Measurements from ENCODE around the gene HIF3A. TPM values are rescaled to one million over a fixed set of nuclear protein-coding genes. Genes with fewer than 3 reads are reported as not detected.

HIF3A gene
- total RNA-seq, 3 donors from 2014 or later = 4.9 to 96.1 (median 19.0) TPM

- H3K9me3 ChIP-seq = peaks cover 25% of the 10 kb centered on the region
- no peaks in the 10 kb centered on the region for H3K36me3 ChIP-seq (ENCODE audit: low read depth)
- no peak for TF ChIP-seq CTCF (IDR thresholded peaks at IDR 0.05)
- no peak overlapping the region for H3K4me3 ChIP-seq
- H3K4me1 ChIP-seq (ENCODE audit: low read depth) = no peaks in the 10 kb centered on the region
- DNase-seq (no peak), ATAC-seq (no peak)
- intact Hi-C loops (cut with DNase I, micrococcal nuclease) = no loop called here
These were observed 31.2 kb downstream of the HIF3A start for GRCh38 chr19:46328079-46328478.

DNA sequence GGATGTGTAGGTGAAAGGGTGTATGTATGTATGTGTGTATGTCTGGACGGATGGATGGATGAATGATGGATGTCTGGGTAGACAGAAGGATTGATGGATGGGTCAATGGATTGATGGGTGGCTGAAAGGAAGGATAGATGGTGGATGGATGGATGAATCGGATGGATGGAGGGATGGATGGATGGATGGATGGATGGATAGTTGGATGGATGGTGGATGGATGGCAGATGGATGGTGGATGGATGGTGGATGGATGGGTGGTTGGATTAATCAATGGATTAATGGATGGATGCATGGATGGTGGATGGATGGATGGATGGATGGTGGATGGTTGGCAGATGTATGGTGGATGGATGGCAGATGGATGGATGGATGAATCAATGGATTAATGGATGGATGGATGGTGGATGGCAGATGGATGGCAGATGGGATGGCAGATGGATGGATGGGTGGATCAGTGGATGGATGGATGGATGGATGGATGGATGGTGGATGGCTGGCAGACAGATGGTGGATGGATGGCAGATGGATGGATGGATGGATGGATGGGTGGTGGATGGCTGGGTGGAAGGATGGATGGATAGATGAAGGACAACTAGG lies 33.6 kb downstream of the HIF3A start:
- H3K9me3 ChIP-seq = peaks cover 25% of the 10 kb centered on the region
- intact Hi-C loops (cut with DNase I, micrococcal nuclease) = no loop called here
- ATAC-seq (no peak), DNase-seq (no peak)
- H3K36me3 ChIP-seq (ENCODE audit: low read depth) = no peaks in the 10 kb centered on the region
- TF ChIP-seq CTCF (IDR thresholded peaks at IDR 0.05) = no peak
- no peak overlapping the region for H3K4me3 ChIP-seq
- no peaks in the 10 kb centered on the region for H3K4me1 ChIP-seq (ENCODE audit: low read depth)

GRCh38 chr19:46337487-46337886 lies 40.6 kb downstream of the HIF3A start:
- ATAC-seq (no peak), DNase-seq (no peak)
- intact Hi-C loops (cut with DNase I, micrococcal nuclease) = no loop called here
- no peaks in the 10 kb centered on the region for H3K9me3 ChIP-seq
- no peak overlapping the region for H3K4me3 ChIP-seq
- H3K4me1 ChIP-seq (ENCODE audit: low read depth) = no peaks in the 10 kb centered on the region
- no peak for TF ChIP-seq CTCF (IDR thresholded peaks at IDR 0.05)
- no peaks in the 10 kb centered on the region for H3K36me3 ChIP-seq (ENCODE audit: low read depth)

DNA sequence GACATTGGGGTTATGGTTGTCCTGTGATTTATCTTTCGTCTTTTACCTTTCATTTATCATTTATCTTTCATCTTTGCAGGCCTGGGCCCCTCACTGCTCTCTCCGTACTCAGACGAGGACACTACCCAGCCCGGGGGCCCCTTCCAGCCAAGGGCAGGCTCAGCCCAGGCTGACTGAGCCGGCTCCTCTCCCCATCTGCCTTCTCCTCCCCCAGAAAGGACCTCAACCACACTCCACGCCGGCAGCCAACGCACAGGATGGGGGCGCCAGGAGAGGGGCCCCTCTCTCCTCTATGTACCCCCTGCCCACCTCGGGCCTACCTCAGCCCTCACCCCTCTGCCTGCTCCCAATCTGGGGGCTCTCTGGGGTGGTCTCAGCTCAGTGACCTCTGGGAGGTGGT lies 42.6 kb downstream of the HIF3A start:
- Histone ChIP-seq H3K9me3 (no peaks in the 10 kb centered on the region), H3K36me3 (ENCODE audit: low read depth) (no peaks in the 10 kb centered on the region), H3K4me1 (ENCODE audit: low read depth) (no peaks in the 10 kb centered on the region), H3K4me3 (no peak overlapping the region)
- no peak for DNase-seq
- no peak for TF ChIP-seq CTCF (IDR thresholded peaks at IDR 0.05)
- no peak for ATAC-seq
- intact Hi-C loops (cut with DNase I, micrococcal nuclease) = no loop called here

DNA sequence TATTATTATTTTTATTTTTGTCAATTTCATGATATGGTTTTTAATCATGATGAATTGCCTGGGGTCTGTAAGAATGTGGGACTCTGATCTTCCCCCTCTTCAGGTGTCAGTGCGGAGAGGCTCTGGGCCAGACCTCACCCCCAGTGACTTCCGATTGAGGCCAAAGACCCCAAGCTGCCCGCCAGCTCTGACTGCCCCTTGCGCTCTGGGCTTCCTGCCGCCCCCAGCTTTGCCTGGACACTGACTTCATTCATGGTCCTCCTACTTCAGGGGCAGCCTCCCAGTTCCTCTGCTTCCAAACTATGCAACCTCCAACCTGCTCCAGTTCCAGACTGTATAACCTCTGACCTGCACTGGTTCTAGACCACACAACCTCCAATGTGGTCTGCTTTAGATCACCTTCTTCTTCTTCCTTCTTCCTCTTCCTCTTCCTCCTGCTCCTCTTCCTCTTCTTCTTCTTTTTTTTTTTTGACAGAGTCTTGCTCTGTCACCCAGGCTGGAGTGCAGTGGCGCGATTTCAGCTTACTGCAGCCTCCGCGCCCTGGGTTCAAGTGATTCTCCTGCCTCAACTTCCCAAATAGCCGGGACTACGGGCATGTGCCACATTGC lies 43.3 kb downstream of the HIF3A start:
- Histone ChIP-seq H3K4me1 (ENCODE audit: low read depth) (no peaks in the 10 kb centered on the region), H3K36me3 (ENCODE audit: low read depth) (no peaks in the 10 kb centered on the region), H3K4me3 (no peak overlapping the region), H3K9me3 (no peaks in the 10 kb centered on the region)
- TF ChIP-seq CTCF (IDR thresholded peaks at IDR 0.05) = no peak
- intact Hi-C loops (cut with DNase I, micrococcal nuclease) = no loop called here
- no peak for ATAC-seq
- no peak for DNase-seq

Data from mucosa of descending colon (tissue), 3 donors.